Panc1 (cell line): Measurements from ENCODE around the gene GPR42. TPM values are rescaled to one million over a fixed set of nuclear protein-coding genes. Genes with fewer than 3 reads are reported as not detected.

Experiments
- ATAC-seq: fragments of 200-7000 bp; cut with Tn5 transposase; 2 replicates; pipeline ENCODE4 v1.9.1; 2020; ENCODE audit warnings: mild to moderate bottlenecking, moderate library complexity
- BruUV-seq: library from RNA; stranded (reverse); fragments of 400-500 nt; replicated peaks from 2 replicates; lab custom pipeline; 2021; lab: Mats Ljungman, UMichigan
- CTCF ChIA-PET: fragments of 300-600 bp; sonication (Branson Sonifier 250); formaldehyde crosslinking; loops from one replicate; lab custom pipeline; 2022; ENCODE audit warnings: antibody characterized with exemption; lab: Charles Lee
- POLR2A ChIA-PET: fragments of 300-600 bp; sonication (Branson Sonifier 250); formaldehyde crosslinking; loops from one replicate; lab custom pipeline; 2022; ENCODE audit warnings: antibody characterized with exemption; lab: Charles Lee
- DNase-seq: peaks from one replicate; pipeline ENCODE4 v3.0.0-alpha.2; 2010; ENCODE audit warnings: low read depth, low spot score
- H3K27ac ChIP-seq: 2 replicates; pipeline ENCODE4 v1.5.1; 2011; ENCODE audit warnings: mild to moderate bottlenecking, low read length, inconsistent platforms
- H3K27me3 ChIP-seq: fragments of 200-500 bp; sonication (Bioruptor generic); 2 replicates; pipeline ENCODE4 v1.6.0; 2014; ENCODE audit warnings: low read length, inconsistent platforms; ENCODE audit not compliant: control insufficient read depth, insufficient read depth
- H3K36me3 ChIP-seq: fragments of 200-500 bp; sonication (Bioruptor generic); 2 replicates; pipeline ENCODE4 v1.5.1; 2014; ENCODE audit warnings: inconsistent platforms, mild to moderate bottlenecking, low read length, moderate library complexity; ENCODE audit not compliant: control insufficient read depth, insufficient read depth
- H3K4me1 ChIP-seq: 2 replicates; pipeline ENCODE4 v1.5.1; 2011; ENCODE audit warnings: inconsistent platforms, mild to moderate bottlenecking, low read length, moderate library complexity; ENCODE audit not compliant: control insufficient read depth, insufficient read depth
- H3K4me3 ChIP-seq, 2 experiments: 2 replicates each; pipeline ENCODE4 v1.5.1; 2011 to 2012; ENCODE audit warnings: low read depth in 2 of 2, low read length in 2 of 2, mild to moderate bottlenecking in 2 of 2, inconsistent platforms in 1 of 2, moderate library complexity in 1 of 2
- H3K9me3 ChIP-seq: fragments of 200-500 bp; sonication (Bioruptor generic); 2 replicates; pipeline ENCODE4 v1.5.1; 2014; ENCODE audit warnings: low read depth, mild to moderate bottlenecking, inconsistent platforms, low read length, moderate library complexity; ENCODE audit not compliant: control insufficient read depth, insufficient read depth
- POLR2AphosphoS5 ChIP-seq: IDR thresholded peaks from 2 replicates; pipeline ENCODE4 v1.6.1; 2012; ENCODE audit warnings: mild to moderate bottlenecking, low read depth, low read length, moderate library complexity
- SIN3A ChIP-seq: IDR thresholded peaks from 2 replicates; pipeline ENCODE4 v1.6.1; 2012; ENCODE audit warnings: low read depth, mild to moderate bottlenecking, low read length, moderate library complexity, borderline replicate concordance; ENCODE audit not compliant: insufficient read depth
- TCF7L2 ChIP-seq: IDR thresholded peaks from 2 replicates; pipeline ENCODE4 v1.6.1; 2011; ENCODE audit warnings: mild to moderate bottlenecking, low read depth, low read length, inconsistent platforms
- in situ Hi-C: cut with HindIII; loops from 2 replicates; pipeline ENCODE4 v1.10.0; 2016; ENCODE audit warnings: low sequenced_read_pairs, low pct_unique_long_range_greater_than_20kb
- intact Hi-C: fragments of 100-400 bp; cut with micrococcal nuclease; formaldehyde crosslinking; loops from one replicate; pipeline ENCODE4 v1.10.0; 2022; ENCODE audit not compliant: unreplicated experiment
- total RNA-seq: library from RNA; stranded (reverse); gene quantifications from one replicate; pipeline ENCODE4 v1.2.1, GENCODE V29; 2021; ENCODE audit not compliant: unreplicated experiment
- TF ChIP-seq, protein P1 (sequence below): fragments of 450-650 bp; IDR thresholded peaks from 2 replicates; pipeline ENCODE4 v1.5.1; 2017; ENCODE audit warnings: mild to moderate bottlenecking
- TF ChIP-seq, protein P2 (sequence below), 2 experiments: IDR thresholded peaks; 2 replicates each; pipeline ENCODE4 v1.6.1; 2011 to 2012; ENCODE audit warnings: low read depth in 2 of 2, control low read depth in 1 of 2, low read length in 1 of 2, mild to moderate bottlenecking in 1 of 2, moderate library complexity in 1 of 2; ENCODE audit not compliant: insufficient read depth in 1 of 2

Gene GPR42
- total RNA-seq, 1 experiment from 2014 or later, result not detected

DNA sequence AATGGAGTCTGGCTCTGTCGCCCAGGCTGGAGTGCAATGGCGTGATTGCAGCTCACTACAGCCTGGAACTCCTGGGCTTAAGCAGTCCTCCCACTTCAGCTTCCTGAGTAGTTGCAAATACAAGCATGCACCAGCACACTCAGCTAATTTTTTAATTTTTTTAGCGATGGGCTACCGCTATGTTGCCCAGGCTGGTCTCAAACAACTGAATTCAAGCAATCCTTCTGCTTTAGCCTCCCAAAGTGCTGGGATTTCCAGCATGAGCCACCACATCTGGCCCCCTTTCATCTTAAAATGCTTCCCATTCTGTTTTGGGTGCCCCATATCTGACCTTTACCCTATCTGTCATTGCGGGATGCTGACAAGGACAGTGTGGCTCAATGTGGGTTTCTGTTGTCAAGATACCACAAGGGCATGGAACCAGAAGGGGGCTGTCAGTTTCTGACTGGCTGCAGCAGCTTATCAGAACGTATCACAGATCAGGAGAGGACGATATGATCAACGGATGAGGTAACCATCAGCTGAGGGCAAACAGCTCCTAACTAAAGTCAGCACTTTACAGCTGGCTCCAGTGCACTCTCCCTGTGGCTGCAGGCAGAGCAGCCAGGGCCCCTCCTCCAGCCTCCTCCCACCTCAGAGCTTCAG lies 32.4 kb downstream of the GPR42 start:
- Histone ChIP-seq H3K27me3 (no peaks in the 10 kb centered on the region), H3K4me1 (no peaks in the 10 kb centered on the region), H3K9me3 (no peaks in the 10 kb centered on the region), H3K4me3 (no peak overlapping the region), H3K36me3 (no peaks in the 10 kb centered on the region), H3K27ac (no peak overlapping the region)
- ChIA-PET CTCF (no interaction called here), POLR2A (interaction anchor here (0.5 to 0.7 kb wide), 2 partner anchors 181 to 245 kb away, joined by 5 read pairs; partner anchors contain the start of gene COX6B1)
- ATAC-seq (no peak), DNase-seq (no peak)
- no TSS peak for BruUV-seq
- TF ChIP-seq SIN3A, result no peak
- no peak for TF ChIP-seq POLR2AphosphoS5
- TF ChIP-seq, protein P1, sequence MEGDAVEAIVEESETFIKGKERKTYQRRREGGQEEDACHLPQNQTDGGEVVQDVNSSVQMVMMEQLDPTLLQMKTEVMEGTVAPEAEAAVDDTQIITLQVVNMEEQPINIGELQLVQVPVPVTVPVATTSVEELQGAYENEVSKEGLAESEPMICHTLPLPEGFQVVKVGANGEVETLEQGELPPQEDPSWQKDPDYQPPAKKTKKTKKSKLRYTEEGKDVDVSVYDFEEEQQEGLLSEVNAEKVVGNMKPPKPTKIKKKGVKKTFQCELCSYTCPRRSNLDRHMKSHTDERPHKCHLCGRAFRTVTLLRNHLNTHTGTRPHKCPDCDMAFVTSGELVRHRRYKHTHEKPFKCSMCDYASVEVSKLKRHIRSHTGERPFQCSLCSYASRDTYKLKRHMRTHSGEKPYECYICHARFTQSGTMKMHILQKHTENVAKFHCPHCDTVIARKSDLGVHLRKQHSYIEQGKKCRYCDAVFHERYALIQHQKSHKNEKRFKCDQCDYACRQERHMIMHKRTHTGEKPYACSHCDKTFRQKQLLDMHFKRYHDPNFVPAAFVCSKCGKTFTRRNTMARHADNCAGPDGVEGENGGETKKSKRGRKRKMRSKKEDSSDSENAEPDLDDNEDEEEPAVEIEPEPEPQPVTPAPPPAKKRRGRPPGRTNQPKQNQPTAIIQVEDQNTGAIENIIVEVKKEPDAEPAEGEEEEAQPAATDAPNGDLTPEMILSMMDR, result no peak
- TF ChIP-seq, protein P2, sequence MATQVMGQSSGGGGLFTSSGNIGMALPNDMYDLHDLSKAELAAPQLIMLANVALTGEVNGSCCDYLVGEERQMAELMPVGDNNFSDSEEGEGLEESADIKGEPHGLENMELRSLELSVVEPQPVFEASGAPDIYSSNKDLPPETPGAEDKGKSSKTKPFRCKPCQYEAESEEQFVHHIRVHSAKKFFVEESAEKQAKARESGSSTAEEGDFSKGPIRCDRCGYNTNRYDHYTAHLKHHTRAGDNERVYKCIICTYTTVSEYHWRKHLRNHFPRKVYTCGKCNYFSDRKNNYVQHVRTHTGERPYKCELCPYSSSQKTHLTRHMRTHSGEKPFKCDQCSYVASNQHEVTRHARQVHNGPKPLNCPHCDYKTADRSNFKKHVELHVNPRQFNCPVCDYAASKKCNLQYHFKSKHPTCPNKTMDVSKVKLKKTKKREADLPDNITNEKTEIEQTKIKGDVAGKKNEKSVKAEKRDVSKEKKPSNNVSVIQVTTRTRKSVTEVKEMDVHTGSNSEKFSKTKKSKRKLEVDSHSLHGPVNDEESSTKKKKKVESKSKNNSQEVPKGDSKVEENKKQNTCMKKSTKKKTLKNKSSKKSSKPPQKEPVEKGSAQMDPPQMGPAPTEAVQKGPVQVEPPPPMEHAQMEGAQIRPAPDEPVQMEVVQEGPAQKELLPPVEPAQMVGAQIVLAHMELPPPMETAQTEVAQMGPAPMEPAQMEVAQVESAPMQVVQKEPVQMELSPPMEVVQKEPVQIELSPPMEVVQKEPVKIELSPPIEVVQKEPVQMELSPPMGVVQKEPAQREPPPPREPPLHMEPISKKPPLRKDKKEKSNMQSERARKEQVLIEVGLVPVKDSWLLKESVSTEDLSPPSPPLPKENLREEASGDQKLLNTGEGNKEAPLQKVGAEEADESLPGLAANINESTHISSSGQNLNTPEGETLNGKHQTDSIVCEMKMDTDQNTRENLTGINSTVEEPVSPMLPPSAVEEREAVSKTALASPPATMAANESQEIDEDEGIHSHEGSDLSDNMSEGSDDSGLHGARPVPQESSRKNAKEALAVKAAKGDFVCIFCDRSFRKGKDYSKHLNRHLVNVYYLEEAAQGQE (IDR thresholded peaks at IDR 0.05; ENCODE audit: insufficient read depth in 1 of 2, low read depth in 2 of 2, low read length in 1 of 2), result no peak
- no peak for TF ChIP-seq TCF7L2
- intact Hi-C loops, result no loop called here
- in situ Hi-C loops, result no loop called here

DNA sequence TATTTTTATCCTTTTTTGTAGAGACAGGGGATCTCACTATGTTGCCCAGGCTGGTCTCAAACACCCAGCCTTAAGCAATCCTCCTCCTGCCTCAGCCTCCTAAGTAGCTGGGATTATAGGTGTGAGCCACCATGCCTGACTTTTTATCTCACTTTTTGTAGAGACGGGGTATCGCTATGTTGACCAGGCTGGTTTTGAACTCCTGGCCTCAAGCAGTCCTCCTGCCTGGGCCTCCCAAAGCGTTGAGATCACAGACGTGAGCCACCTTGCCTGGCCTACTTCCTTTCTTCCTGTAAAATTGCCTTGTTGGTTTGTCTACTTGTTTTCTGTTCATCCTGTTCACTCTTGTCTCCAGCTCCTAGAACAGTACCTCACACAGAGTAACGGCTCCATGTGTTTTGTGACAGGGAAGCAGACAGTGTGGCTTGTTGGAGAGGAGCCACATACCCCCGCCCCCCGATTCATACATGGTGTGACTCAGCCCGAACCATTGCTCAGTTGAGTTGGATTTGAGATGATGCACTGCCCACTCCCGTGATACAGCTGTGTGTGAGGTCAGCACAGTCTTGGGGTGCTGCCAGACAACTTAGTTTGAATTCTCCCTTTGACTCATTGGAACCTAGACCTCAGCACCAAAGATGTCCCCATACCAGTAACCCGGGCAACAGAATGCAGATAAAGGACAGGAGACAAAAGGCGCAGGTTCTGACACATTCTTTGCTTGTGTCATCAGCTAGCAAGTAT lies 34.2 kb downstream of the GPR42 start:
- TF ChIP-seq, protein P2 (IDR thresholded peaks at IDR 0.05; ENCODE audit: insufficient read depth in 1 of 2, low read depth in 2 of 2, low read length in 1 of 2), result no peak
- TF ChIP-seq, protein P1, result no peak
- TF ChIP-seq TCF7L2 (no peak), POLR2AphosphoS5 (no peak), SIN3A (no peak)
- ATAC-seq (0 out of 2 replicates have a peak, but pooled peaks have one; percentile 28), DNase-seq (no peak)
- H3K9me3 ChIP-seq, result no peaks in the 10 kb centered on the region
- no TSS peak for BruUV-seq
- H3K36me3 ChIP-seq, result no peaks in the 10 kb centered on the region
- intact Hi-C loops, result no loop called here
- ChIA-PET CTCF (no interaction called here), POLR2A (interaction anchor here (0.6 kb wide), 2 partner anchors 50 to 82 kb away, joined by 3 to 4 read pairs; no protein-coding TSS in a partner anchor)
- H3K4me3 ChIP-seq, result no peak overlapping the region
- in situ Hi-C loops, result no loop called here
- H3K27ac ChIP-seq, result no peak overlapping the region
- peaks cover 10% of the 10 kb centered on the region; the same call in 1 of the 2 replicates for H3K27me3 ChIP-seq
- no peaks in the 10 kb centered on the region for H3K4me1 ChIP-seq
